ENCODE results near the gene VEGFA.

- TF ChIP-seq EZH2 (IDR thresholded peaks at IDR 0.05) (no peak), POLR2AphosphoS5 (IDR thresholded peaks at IDR 0.05; ENCODE audit: borderline replicate concordance, low read depth, low read length) (peak; percentile 23; the same call in 1 of the 2 replicates)
These were observed 1.3 kb downstream of the VEGFA start for GRCh38 chr6:43771210-43771857.

Measured in SK-N-MC (cell line).